Hepatic stellate cell (primary cell): ENCODE results near the gene CYTH1.

Experiments used
- DNase-seq: peaks from one replicate; pipeline ENCODE4 v3.0.0; 2011; ENCODE audit warnings: low spot score

Gene CYTH1

DNA sequence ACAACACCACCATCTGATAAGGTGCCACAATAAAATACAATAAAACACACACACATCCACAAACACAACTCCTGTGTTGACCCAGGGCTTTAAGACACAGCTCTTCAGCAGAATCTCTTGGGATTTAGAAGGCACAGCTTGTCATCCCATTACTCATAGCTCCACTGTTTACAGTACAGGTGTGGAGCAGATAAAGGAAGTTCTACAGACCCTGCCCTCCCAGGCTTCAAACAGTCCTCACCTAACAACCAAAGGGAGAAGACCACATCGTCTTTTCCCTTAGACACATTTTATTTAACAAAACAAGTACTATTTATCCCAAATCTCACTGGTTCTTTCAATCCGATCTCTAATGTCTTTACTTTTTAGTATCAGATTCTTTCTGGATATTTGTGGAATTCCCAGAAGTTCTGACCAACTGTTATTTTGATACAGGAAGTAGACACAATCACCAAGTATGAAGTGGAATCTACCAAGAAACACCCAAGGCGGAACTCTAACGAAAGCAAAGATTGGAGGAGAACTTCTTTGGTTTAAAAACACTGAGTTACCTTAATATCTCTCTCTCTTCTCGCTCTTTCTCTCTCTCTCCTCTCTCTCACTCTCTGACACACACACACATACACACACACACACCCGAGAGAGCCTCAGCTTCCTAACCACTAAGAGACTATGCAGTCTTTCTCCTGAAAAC, 46.1 kb downstream of the CYTH1 start:
- no peak for DNase-seq

DNA sequence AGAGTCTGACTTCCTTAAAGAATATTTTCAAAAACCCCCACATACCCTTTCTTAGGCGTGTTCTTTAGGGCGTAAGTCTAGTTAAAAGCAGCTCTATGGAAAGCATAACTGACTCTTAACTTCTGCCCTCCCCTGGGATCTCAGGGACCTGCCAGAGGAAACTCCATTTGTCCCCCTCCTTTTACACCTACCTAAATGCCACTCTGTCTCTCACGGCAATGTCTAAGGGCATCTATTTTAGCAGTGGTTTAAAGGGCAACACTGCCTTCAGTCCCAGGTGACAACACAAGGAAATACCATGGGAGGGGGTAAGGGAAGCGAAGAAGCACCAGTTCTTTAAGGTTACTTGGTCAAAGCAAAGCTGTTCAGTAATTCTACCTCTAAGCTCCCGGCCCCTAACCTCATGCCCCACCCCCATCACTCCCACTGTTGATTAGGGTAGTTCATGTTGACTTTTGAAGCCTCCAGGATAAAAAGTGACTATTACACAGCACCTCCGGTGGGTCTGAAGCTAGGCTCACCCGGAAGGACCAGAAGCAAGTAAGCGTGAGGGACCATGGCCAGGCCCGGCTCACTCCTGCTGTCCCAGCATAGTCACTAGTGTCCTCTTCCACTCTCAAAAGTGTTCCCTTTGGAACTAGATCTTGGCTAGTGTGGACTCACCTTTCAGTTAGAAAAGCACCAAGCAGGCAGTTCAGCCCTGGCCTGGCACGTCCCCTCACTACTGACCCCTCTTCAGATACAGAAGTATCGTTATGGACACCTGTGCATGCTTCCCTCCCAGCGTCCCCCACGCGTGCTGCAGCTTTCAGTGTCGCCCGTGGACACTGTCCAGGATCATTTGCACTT, 47.1 kb downstream of the CYTH1 start:
- no peak for DNase-seq

DNA sequence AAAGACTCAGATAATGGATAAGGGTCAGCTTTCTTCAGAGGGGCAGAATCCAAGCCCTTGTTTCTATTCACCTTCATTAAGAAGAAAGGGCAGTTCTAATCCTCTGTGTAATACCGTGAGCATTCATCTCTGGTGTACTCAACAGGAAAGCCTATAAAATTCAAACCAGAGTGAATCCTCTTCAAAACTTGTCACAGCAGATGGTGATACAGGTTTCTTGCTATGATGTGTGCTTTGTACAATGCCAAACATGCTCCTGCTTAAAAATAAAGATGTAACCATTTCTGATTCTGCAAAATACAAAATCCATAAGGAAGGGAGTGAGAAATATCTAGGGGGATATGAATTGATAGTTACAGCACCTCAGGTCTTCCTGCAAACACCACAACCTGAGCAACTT, 49.7 kb downstream of the CYTH1 start:
- no peak for DNase-seq

DNA sequence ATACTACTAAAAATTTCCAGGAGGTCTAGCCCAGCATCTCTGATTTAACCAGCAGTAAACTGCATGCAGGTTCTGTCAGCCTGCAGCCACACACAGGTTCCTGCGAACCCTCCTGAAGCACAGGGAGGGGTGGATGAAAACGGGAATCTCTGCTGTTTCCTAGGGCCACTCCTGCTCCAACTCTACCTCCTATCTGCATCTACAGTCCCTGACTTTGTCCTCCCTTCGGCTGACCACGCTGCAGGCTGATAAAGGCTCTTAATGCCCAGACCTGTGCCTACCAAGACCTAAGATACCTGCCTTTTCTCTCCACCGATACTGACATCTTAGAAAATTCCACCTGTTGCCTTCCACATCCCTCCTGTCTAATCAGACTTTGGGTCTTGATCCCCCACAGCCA, 50.2 kb downstream of the CYTH1 start:
- no peak for DNase-seq

DNA sequence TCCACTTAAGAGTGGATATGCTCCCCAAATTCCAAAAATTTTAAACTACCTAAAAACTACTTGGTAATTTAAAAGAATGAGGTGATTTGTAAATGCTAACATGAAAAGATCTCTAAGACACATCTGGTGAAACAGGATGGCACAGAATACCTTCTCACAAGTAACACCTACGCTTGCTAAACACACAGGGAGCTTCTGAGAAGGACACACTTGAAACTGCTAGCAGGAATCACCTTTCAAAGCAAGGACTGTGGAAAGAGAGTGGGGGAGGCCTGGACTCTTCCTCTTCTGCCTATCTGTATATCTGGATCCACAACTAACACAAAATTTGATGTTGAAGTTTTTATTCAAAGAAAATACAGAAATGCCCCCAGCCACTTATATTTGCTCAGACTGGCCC, 52.4 kb downstream of the CYTH1 start:
- DNase-seq, result no peak

DNA sequence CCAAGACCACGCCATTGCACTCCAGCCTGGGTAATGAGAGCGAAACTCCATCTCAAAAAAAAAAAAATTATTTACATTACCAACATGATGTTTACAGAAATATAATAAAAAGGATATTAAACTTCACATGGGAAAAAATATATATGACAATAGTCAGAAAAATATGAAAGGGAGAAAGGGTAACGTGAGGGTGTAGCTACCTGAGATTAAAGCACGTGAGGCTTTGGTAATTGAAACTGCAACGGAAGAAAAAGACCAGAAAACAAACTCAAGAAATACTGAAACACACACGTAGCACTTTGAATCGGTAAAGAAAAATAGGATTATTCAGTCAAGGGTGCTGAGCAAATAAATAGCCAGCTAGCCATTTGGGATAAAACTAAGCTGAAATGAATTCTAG, 53.6 kb downstream of the CYTH1 start:
- DNase-seq, result no peak

GRCh38 chr17:78727476-78728229, 54.4 kb downstream of the CYTH1 start:
- no peak for DNase-seq

DNA sequence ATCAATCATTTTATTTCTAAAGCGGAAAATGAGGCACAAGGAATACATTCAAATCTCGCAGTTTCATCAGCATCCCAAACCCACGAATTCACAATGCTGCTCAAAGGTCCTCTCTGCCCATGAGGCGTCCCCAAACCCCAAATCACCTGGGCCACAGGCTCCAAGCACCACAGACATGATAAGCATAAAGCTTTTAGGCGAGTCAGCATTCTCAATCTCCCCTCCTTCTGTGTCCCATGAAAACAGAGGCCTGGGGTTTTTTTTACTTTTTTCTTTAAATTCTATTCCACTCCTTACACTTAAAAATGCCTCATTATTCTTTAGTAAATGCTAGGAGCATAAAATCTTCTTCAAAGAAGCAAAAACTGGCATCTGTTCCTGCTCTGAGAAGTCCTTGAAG, 55.0 kb downstream of the CYTH1 start:
- no peak for DNase-seq

- DNase-seq, result no peak
Observed at GRCh38 chr17:78726513-78726912, 55.6 kb downstream of the CYTH1 start.

GRCh38 chr17:78725448-78726021, 56.5 kb downstream of the CYTH1 start:
- DNase-seq, result no peak

DNA sequence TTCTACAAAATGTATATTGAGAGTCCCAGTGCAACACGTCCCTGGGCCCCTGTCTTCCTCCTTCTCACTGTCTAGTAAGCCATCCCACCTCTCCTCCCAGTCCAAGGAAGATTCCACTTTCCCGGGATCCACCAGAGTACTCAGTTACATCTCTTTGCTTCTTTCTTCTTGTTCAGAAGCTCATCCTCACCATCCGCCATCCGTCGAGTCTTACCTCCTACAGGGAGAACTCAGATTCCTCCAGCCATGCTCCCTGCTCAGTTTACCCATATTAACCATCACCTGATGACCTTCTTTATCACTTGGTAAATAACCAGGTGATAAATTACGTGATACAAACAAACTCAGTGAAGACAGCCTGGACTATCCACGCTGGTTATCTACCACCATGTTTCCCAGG, 57.1 kb downstream of the CYTH1 start:
- DNase-seq, result no peak

GRCh38 chr17:78724544-78724943, 57.5 kb downstream of the CYTH1 start:
- DNase-seq, result no peak

- DNase-seq, result no peak
Observed at GRCh38 chr17:78723957-78724356, 58.1 kb downstream of the CYTH1 start.

GRCh38 chr17:78723001-78723796, 58.9 kb downstream of the CYTH1 start:
- DNase-seq, result peak; percentile 27

DNA sequence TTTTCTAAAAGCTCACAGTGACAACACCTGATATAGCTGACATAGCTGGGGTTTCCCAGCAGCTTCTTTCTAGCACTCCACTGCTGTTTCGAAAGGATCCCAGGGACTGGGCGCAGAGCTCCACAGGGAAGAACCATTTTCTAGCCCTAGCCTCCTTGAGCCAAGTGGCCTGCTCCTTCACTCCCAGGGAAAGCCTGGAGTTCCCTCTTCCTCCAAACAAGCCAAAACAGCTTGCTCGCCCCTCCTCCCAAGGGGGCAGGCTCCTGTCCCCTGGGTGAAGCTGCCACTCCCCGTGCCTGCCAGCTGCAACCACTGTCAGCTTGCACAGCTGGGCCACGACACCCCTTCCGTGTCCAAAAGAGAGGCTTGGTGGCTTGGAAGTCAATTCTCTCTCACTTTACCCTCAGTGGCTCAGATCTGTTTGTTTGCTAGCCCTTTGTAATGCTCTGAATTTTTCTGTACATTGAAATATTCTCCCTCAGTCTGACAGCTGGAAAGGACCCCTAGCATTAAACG, 59.8 kb downstream of the CYTH1 start:
- no peak for DNase-seq

GRCh38 chr17:78719630-78720298, 62.3 kb downstream of the CYTH1 start:
- DNase-seq, result no peak

DNA sequence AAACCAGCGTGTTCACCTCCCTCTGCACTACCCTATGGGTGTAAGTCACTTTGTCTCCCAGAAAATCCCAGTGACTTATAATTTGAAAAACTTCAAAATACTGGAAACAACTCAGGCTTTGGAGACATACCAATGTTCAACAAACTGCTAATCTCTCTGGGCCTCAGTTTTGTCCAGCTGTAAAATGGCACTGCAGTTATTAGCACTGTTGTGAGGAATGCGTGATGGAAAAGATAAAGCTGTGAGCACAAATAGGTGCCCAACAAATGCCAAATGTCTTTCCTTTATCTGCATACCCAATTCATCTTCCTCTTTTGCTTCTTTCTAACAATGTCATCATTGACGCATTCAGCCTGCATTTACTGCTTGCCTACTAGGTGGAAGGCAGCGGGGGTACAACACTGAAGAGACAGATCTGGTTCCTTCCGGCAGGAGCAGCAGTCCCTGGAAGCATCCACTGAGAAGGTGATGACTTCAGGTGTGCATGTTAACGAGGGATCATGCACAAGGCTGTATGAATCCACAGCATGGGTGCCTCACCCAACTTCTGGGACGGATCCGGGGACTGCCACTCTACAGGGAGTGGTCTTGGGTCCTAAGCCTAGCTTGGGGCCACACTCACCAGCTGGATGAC, 63.4 kb downstream of the CYTH1 start:
- DNase-seq, result no peak

GRCh38 chr17:78717431-78717980, 64.6 kb downstream of the CYTH1 start:
- DNase-seq, result peak; percentile 42

GRCh38 chr17:78716814-78717393, 65.2 kb downstream of the CYTH1 start:
- DNase-seq, result peak; percentile 44

- DNase-seq, result no peak
Observed at GRCh38 chr17:78716292-78716691, 65.8 kb downstream of the CYTH1 start.
